ENCODE measurements around the gene TINCR. TPM values are rescaled to one million over a fixed set of nuclear protein-coding genes. Genes with fewer than 3 reads are reported as not detected.

TINCR gene
- total RNA-seq, 1 experiment from 2014 or later: 0.41 TPM

GRCh38 chr19:5591476-5591875 lies 23.7 kb upstream of the TINCR start:
- in situ Hi-C loops (cut with HindIII; ENCODE audit: low pct_unique_long_range_greater_than_20kb, low sequenced_read_pairs): no loop called here

GRCh38 chr19:5590865-5591154 lies 23.1 kb upstream of the TINCR start:
- in situ Hi-C loops (cut with HindIII; ENCODE audit: low pct_unique_long_range_greater_than_20kb, low sequenced_read_pairs): no loop called here
- DNase-seq (ENCODE audit: low read depth): no peak

More at GRCh38 chr19:5591476-5591875, 23.7 kb upstream of the TINCR start:
- DNase-seq (ENCODE audit: low read depth): no peak

GRCh38 chr19:5590151-5590864 lies 22.6 kb upstream of the TINCR start:
- no peak for DNase-seq (ENCODE audit: low read depth)
- in situ Hi-C loops (cut with HindIII; ENCODE audit: low pct_unique_long_range_greater_than_20kb, low sequenced_read_pairs): no loop called here

- in situ Hi-C loops (cut with HindIII; ENCODE audit: low pct_unique_long_range_greater_than_20kb, low sequenced_read_pairs): no loop called here
These were observed 21.3 kb upstream of the TINCR start for GRCh38 chr19:5588906-5589676.

GRCh38 chr19:5588441-5588840 lies 20.7 kb upstream of the TINCR start:
- in situ Hi-C loops (cut with HindIII; ENCODE audit: low pct_unique_long_range_greater_than_20kb, low sequenced_read_pairs): no loop called here
- no peak for DNase-seq (ENCODE audit: low read depth)

More at GRCh38 chr19:5588906-5589676, 21.3 kb upstream of the TINCR start:
- DNase-seq (ENCODE audit: low read depth): no peak

GRCh38 chr19:5587661-5588060 lies 19.9 kb upstream of the TINCR start:
- no peak for DNase-seq (ENCODE audit: low read depth)
- in situ Hi-C loops (cut with HindIII; ENCODE audit: low pct_unique_long_range_greater_than_20kb, low sequenced_read_pairs): no loop called here

- no peak for DNase-seq (ENCODE audit: low read depth)
- in situ Hi-C loops (cut with HindIII; ENCODE audit: low pct_unique_long_range_greater_than_20kb, low sequenced_read_pairs): no loop called here
These were observed 19.3 kb upstream of the TINCR start for GRCh38 chr19:5587071-5587455.

- in situ Hi-C loops (cut with HindIII; ENCODE audit: low pct_unique_long_range_greater_than_20kb, low sequenced_read_pairs): no loop called here
- no peak for DNase-seq (ENCODE audit: low read depth)
These were observed 18.7 kb upstream of the TINCR start for GRCh38 chr19:5586300-5587070.

- in situ Hi-C loops (cut with HindIII; ENCODE audit: low pct_unique_long_range_greater_than_20kb, low sequenced_read_pairs): no loop called here
These were observed 17.9 kb upstream of the TINCR start for GRCh38 chr19:5585461-5586299.

GRCh38 chr19:5580161-5580571 lies 12.4 kb upstream of the TINCR start:
- in situ Hi-C loops (cut with HindIII; ENCODE audit: low pct_unique_long_range_greater_than_20kb, low sequenced_read_pairs): no loop called here
- no peak for DNase-seq (ENCODE audit: low read depth)

More at GRCh38 chr19:5585461-5586299, 17.9 kb upstream of the TINCR start:
- DNase-seq (ENCODE audit: low read depth): no peak

GRCh38 chr19:5579697-5580096 lies 11.9 kb upstream of the TINCR start:
- no peak for DNase-seq (ENCODE audit: low read depth)
- in situ Hi-C loops (cut with HindIII; ENCODE audit: low pct_unique_long_range_greater_than_20kb, low sequenced_read_pairs): no loop called here

- in situ Hi-C loops (cut with HindIII; ENCODE audit: low pct_unique_long_range_greater_than_20kb, low sequenced_read_pairs): no loop called here
These were observed 11.5 kb upstream of the TINCR start for GRCh38 chr19:5579286-5579685.

GRCh38 chr19:5578097-5578846 lies 10.5 kb upstream of the TINCR start:
- DNase-seq (ENCODE audit: low read depth): peak; percentile 21
- in situ Hi-C loops (cut with HindIII; ENCODE audit: low pct_unique_long_range_greater_than_20kb, low sequenced_read_pairs): no loop called here

More at GRCh38 chr19:5579286-5579685, 11.5 kb upstream of the TINCR start:
- DNase-seq (ENCODE audit: low read depth): no peak

GRCh38 chr19:5575590-5575989 lies 7.8 kb upstream of the TINCR start:
- in situ Hi-C loops (cut with HindIII; ENCODE audit: low pct_unique_long_range_greater_than_20kb, low sequenced_read_pairs): no loop called here
- no peak for DNase-seq (ENCODE audit: low read depth)

- in situ Hi-C loops (cut with HindIII; ENCODE audit: low pct_unique_long_range_greater_than_20kb, low sequenced_read_pairs): no loop called here
- peak; percentile 19 for DNase-seq (ENCODE audit: low read depth)
These were observed 5.0 kb upstream of the TINCR start for GRCh38 chr19:5572556-5573286.

- DNase-seq (ENCODE audit: low read depth): no peak
- in situ Hi-C loops (cut with HindIII; ENCODE audit: low pct_unique_long_range_greater_than_20kb, low sequenced_read_pairs): no loop called here
These were observed 4.0 kb upstream of the TINCR start for GRCh38 chr19:5571777-5572176.

GRCh38 chr19:5567970-5568407 lies 236 bp upstream of the TINCR start:
- in situ Hi-C loops (cut with HindIII; ENCODE audit: low pct_unique_long_range_greater_than_20kb, low sequenced_read_pairs): no loop called here
- no peak for DNase-seq (ENCODE audit: low read depth)
